ENCODE data around the gene TRPV3.

The TRPV3 gene

GRCh38 chr17:3546521-3546920, 11.1 kb downstream of the TRPV3 start:
- no peak for DNase-seq (ENCODE audit: low read depth, low spot score)

GRCh38 chr17:3545151-3545550, 12.5 kb downstream of the TRPV3 start:
- DNase-seq (ENCODE audit: low read depth, low spot score): no peak

GRCh38 chr17:3544365-3544764, 13.2 kb downstream of the TRPV3 start:
- no peak for DNase-seq (ENCODE audit: low read depth, low spot score)

- DNase-seq (ENCODE audit: low read depth, low spot score): no peak
Observed at GRCh38 chr17:3543453-3543852, 14.2 kb downstream of the TRPV3 start.

GRCh38 chr17:3542410-3543088, 15.1 kb downstream of the TRPV3 start:
- no peak for DNase-seq (ENCODE audit: low read depth, low spot score)

GRCh38 chr17:3539881-3540540, 17.6 kb downstream of the TRPV3 start:
- DNase-seq (ENCODE audit: low read depth, low spot score): no peak

- no peak for DNase-seq (ENCODE audit: low read depth, low spot score)
Observed at GRCh38 chr17:3536716-3537115, 20.9 kb downstream of the TRPV3 start.

- no peak for DNase-seq (ENCODE audit: low read depth, low spot score)
Observed at GRCh38 chr17:3535253-3535995, 22.2 kb downstream of the TRPV3 start.

GRCh38 chr17:3534881-3535252, 22.7 kb downstream of the TRPV3 start:
- no peak for DNase-seq (ENCODE audit: low read depth, low spot score)

GRCh38 chr17:3533752-3534151, 23.9 kb downstream of the TRPV3 start:
- DNase-seq (ENCODE audit: low read depth, low spot score): no peak

- DNase-seq (ENCODE audit: low read depth, low spot score): no peak
Observed at GRCh38 chr17:3532859-3533142, 24.8 kb downstream of the TRPV3 start.

GRCh38 chr17:3532106-3532858, 25.3 kb downstream of the TRPV3 start:
- DNase-seq (ENCODE audit: low read depth, low spot score): no peak

- DNase-seq (ENCODE audit: low read depth, low spot score): no peak
Observed at GRCh38 chr17:3531266-3532101, 26.1 kb downstream of the TRPV3 start.

GRCh38 chr17:3529817-3530741, 27.5 kb downstream of the TRPV3 start:
- DNase-seq (ENCODE audit: low read depth, low spot score): no peak

- no peak for DNase-seq (ENCODE audit: low read depth, low spot score)
Observed at GRCh38 chr17:3528880-3529511, 28.6 kb downstream of the TRPV3 start.

- no peak for DNase-seq (ENCODE audit: low read depth, low spot score)
Observed at GRCh38 chr17:3528403-3528851, 29.2 kb downstream of the TRPV3 start.

GRCh38 chr17:3527896-3528295, 29.7 kb downstream of the TRPV3 start:
- DNase-seq (ENCODE audit: low read depth, low spot score): no peak

GRCh38 chr17:3527468-3527867, 30.1 kb downstream of the TRPV3 start:
- DNase-seq (ENCODE audit: low read depth, low spot score): no peak

- no peak for DNase-seq (ENCODE audit: low read depth, low spot score)
Observed at GRCh38 chr17:3526971-3527370, 30.6 kb downstream of the TRPV3 start.

- DNase-seq (ENCODE audit: low read depth, low spot score): no peak
Observed at GRCh38 chr17:3526491-3526890, 31.1 kb downstream of the TRPV3 start.
